ENCODE measurements around the gene TMEM87A.

The TMEM87A gene

GRCh38 chr15:42210696-42211095 lies 62.5 kb downstream of the TMEM87A start:
- DNase-seq (ENCODE audit: low spot score) = no peak
- in situ Hi-C loops (cut with MboI; ENCODE audit: low pct_unique_long_range_greater_than_20kb, low sequenced_read_pairs, unreplicated experiment) = no loop called here
- no peak for TF ChIP-seq CTCF (IDR thresholded peaks at IDR 0.05; ENCODE audit: extremely low read depth, insufficient read depth, missing control alignments)

GRCh38 chr15:42207674-42208579 lies 65.3 kb downstream of the TMEM87A start, which contains the start of gene VPS39:
Gene VPS39, minus strand, starts transcription at chr15:42208304. Its CDS starts 151 bp downstream, at chr15:42208153.
- no peak for TF ChIP-seq CTCF (IDR thresholded peaks at IDR 0.05; ENCODE audit: extremely low read depth, insufficient read depth, missing control alignments)
- in situ Hi-C loops (cut with MboI; ENCODE audit: low pct_unique_long_range_greater_than_20kb, low sequenced_read_pairs, unreplicated experiment) = no loop called here
- DNase-seq (ENCODE audit: low spot score) = peak; percentile 83

GRCh38 chr15:42206406-42206805 lies 66.8 kb downstream of the TMEM87A start:
- DNase-seq (ENCODE audit: low spot score) = no peak
- in situ Hi-C loops (cut with MboI; ENCODE audit: low pct_unique_long_range_greater_than_20kb, low sequenced_read_pairs, unreplicated experiment) = no loop called here
- TF ChIP-seq CTCF (IDR thresholded peaks at IDR 0.05; ENCODE audit: extremely low read depth, insufficient read depth, missing control alignments) = no peak

DNA sequence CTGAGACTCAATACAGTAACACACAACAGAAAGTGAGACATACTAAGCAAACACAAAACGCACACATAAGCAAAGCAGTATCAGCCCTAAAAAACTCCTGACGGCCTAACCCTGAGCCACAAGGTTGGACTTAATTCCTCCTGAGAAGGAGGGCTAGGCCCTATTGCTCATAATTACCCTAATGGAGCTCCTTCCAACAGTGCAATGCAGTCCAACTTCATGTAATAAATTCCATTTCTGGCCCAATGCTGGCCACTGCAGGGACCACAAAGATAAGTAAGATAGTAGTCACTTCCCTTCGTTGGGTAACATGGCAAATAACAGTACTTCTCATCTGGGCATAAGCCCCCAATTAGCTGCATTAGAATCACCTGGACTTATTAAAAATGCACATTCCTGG lies 69.3 kb downstream of the TMEM87A start:
- in situ Hi-C loops (cut with MboI; ENCODE audit: low pct_unique_long_range_greater_than_20kb, low sequenced_read_pairs, unreplicated experiment) = no loop called here
- TF ChIP-seq CTCF (IDR thresholded peaks at IDR 0.05; ENCODE audit: extremely low read depth, insufficient read depth, missing control alignments) = no peak

DNA sequence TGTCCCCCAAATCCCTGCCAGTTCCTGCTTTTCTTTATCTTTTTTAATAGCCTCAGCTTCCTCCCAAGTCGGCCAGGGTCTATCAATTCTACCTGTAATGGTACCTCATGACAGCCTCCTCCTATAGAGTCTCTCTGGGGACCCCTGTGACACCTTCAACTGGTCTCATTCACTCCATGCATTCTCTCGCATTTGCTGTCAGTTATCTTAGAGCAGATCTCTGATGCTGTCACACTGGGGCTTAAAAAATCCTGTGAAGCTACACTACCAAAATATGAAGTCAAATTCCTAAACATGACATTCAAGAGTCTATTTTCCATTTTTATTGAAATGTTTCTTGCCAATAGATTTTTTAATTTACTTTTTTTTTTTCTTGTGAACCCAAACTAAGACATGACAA lies 70.6 kb downstream of the TMEM87A start:
- TF ChIP-seq CTCF (IDR thresholded peaks at IDR 0.05; ENCODE audit: extremely low read depth, insufficient read depth, missing control alignments) = no peak
- in situ Hi-C loops (cut with MboI; ENCODE audit: low pct_unique_long_range_greater_than_20kb, low sequenced_read_pairs, unreplicated experiment) = no loop called here
- no peak for DNase-seq (ENCODE audit: low spot score)

More for the DNA sequence above, 69.3 kb downstream of the TMEM87A start:
- no peak for DNase-seq (ENCODE audit: low spot score)

- no peak for TF ChIP-seq CTCF (IDR thresholded peaks at IDR 0.05; ENCODE audit: extremely low read depth, insufficient read depth, missing control alignments)
- no peak for DNase-seq (ENCODE audit: low spot score)
- in situ Hi-C loops (cut with MboI; ENCODE audit: low pct_unique_long_range_greater_than_20kb, low sequenced_read_pairs, unreplicated experiment) = no loop called here
Measured at GRCh38 chr15:42201801-42202200, 71.4 kb downstream of the TMEM87A start.

Data from GM13977 (cell line).